ENCODE measurements around the gene ATF6B. TPM values are rescaled to one million over a fixed set of nuclear protein-coding genes. Genes with fewer than 3 reads are reported as not detected.
"Not testable (repeated sequence)": the region's sequence is repeated elsewhere in the genome, so short reads cannot be mapped to it uniquely, and the experiment has no call there.

The ATF6B gene
- total RNA-seq, 1 experiment from 2014 or later: 87.2 TPM

DNA sequence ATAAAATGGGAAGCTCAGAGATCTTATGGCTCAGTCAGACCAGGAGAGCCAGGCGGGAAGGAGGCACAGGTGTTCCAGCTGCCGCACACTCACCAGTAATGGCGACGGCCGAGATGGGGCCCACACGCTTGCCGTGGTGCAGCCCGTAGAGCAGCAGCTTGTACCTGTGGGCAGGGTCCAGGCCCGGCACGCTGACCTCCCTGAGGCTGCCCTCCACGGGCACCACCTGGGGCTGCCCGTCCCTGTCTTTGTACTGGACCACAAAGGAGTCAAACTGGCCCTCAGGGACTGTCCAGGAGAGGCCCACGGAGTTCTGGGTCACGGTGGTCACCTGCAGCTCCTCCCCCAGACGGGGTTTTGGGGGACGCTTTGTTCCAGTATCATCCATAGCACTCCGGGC is 58.6 kb downstream of the ATF6B start:
- H3K4me1 ChIP-seq (replicated peaks; ENCODE audit: insufficient read depth): no peaks in the 10 kb centered on the region
- no peaks in the 10 kb centered on the region for H3K36me3 ChIP-seq (ENCODE audit: low read depth)
- H3F3A ChIP-seq (ENCODE audit: insufficient read depth, low read depth): no peaks in the 10 kb centered on the region
- POLR2A ChIA-PET (ENCODE audit: unreplicated experiment): no interaction called here
- no peak overlapping the region for H3K4me2 ChIP-seq
- no peak overlapping the region for H3K4me3 ChIP-seq
- H3K79me2 ChIP-seq (ENCODE audit: low read depth): no peaks in the 10 kb centered on the region
- no peak for DNase-seq
- no peaks in the 10 kb centered on the region for H3K9me2 ChIP-seq (ENCODE audit: insufficient read depth)
- CTCF ChIA-PET: no interaction called here
- no peaks in the 10 kb centered on the region for H3K9me3 ChIP-seq (ENCODE audit: insufficient read depth, low read depth)
- BruUV-seq (replicated peaks): no TSS peak
- TF ChIP-seq CTCF (conservative IDR thresholded peaks at IDR 0.05): no peak
- no peak for TF ChIP-seq EZH2 (IDR thresholded peaks at IDR 0.05; ENCODE audit: low read depth)
- no peak overlapping the region for H2AFZ ChIP-seq
- H4K20me1 ChIP-seq (ENCODE audit: insufficient read depth): no peaks in the 10 kb centered on the region
- no peaks in the 10 kb centered on the region for H3K27me3 ChIP-seq (ENCODE audit: insufficient read depth, low read depth)
- intact Hi-C loops (cut with micrococcal nuclease; ENCODE audit: unreplicated experiment): no loop called here
- no peak overlapping the region for H3K27ac ChIP-seq

DNA sequence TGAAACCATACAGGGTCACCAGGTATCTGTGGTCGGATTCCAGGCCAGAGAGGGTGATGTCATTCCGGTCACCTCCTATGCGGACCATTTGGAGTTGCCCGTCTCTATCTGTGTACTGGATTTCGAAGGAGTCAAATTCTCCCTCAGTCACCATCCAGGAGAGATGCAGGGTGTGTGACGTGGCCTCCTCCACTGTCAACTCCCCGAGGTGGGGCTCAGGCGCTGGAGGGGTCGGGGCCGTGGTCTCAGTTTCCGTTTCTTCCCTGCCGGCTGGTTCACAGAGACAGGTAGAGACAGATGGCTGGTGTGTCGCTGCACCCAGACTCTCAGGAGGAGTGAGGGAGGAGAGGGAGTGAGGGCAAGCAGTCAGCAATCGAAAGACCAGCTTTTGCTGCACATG is 59.2 kb downstream of the ATF6B start:
- intact Hi-C loops (cut with micrococcal nuclease; ENCODE audit: unreplicated experiment): no loop called here
- no TSS peak for BruUV-seq (replicated peaks)
- Histone ChIP-seq H3K9me3 (ENCODE audit: insufficient read depth, low read depth) (no peaks in the 10 kb centered on the region), H3K36me3 (ENCODE audit: low read depth) (no peaks in the 10 kb centered on the region), H3K4me3 (no peak overlapping the region), H3K79me2 (ENCODE audit: low read depth) (no peaks in the 10 kb centered on the region), H4K20me1 (ENCODE audit: insufficient read depth) (no peaks in the 10 kb centered on the region), H3K4me2 (no peak overlapping the region), H3K27me3 (ENCODE audit: insufficient read depth, low read depth) (no peaks in the 10 kb centered on the region), H2AFZ (no peak overlapping the region), H3K9me2 (ENCODE audit: insufficient read depth) (no peaks in the 10 kb centered on the region), H3K4me1 (replicated peaks; ENCODE audit: insufficient read depth) (no peaks in the 10 kb centered on the region), H3F3A (ENCODE audit: insufficient read depth, low read depth) (no peaks in the 10 kb centered on the region), H3K27ac (no peak overlapping the region)
- ChIA-PET POLR2A (ENCODE audit: unreplicated experiment) (no interaction called here), CTCF (no interaction called here)
- DNase-seq: no peak
- no peak for TF ChIP-seq CTCF (conservative IDR thresholded peaks at IDR 0.05)
- no peak for TF ChIP-seq EZH2 (IDR thresholded peaks at IDR 0.05; ENCODE audit: low read depth)

DNA sequence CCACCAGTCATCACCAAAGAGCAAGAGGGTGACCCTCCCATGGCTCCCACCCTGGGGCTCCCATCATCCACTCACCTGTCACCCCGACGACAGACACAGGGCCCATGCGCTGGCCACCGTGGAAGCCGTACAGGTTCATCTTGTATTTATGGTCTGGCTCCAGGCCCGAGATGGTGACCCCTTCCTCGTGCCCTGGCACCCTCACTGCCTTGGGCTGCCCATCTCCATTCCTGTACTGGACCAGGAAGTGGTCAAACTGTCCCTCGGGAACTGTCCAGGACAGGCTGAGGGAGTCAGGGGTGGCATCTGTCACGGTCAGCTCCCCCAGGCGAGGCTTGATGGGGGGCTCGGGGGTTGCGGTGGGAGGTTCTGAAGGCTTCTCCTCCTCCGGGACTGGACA is 59.7 kb downstream of the ATF6B start:
- H3K9me3 ChIP-seq (ENCODE audit: insufficient read depth, low read depth); H3F3A ChIP-seq (ENCODE audit: insufficient read depth, low read depth); POLR2A ChIA-PET (ENCODE audit: unreplicated experiment); H3K4me3 ChIP-seq; H3K4me1 ChIP-seq (replicated peaks; ENCODE audit: insufficient read depth); H3K27me3 ChIP-seq (ENCODE audit: insufficient read depth, low read depth); intact Hi-C loops (cut with micrococcal nuclease; ENCODE audit: unreplicated experiment); H2AFZ ChIP-seq; H3K79me2 ChIP-seq (ENCODE audit: low read depth); DNase-seq; BruUV-seq (replicated peaks); H4K20me1 ChIP-seq (ENCODE audit: insufficient read depth); H3K9me2 ChIP-seq (ENCODE audit: insufficient read depth); H3K27ac ChIP-seq; CTCF ChIA-PET; H3K4me2 ChIP-seq; H3K36me3 ChIP-seq (ENCODE audit: low read depth): not testable (repeated sequence)

- BruUV-seq (replicated peaks); H3K9me2 ChIP-seq (ENCODE audit: insufficient read depth); H3K36me3 ChIP-seq (ENCODE audit: low read depth); H3K79me2 ChIP-seq (ENCODE audit: low read depth); H4K20me1 ChIP-seq (ENCODE audit: insufficient read depth); H3K4me2 ChIP-seq; H3F3A ChIP-seq (ENCODE audit: insufficient read depth, low read depth); intact Hi-C loops (cut with micrococcal nuclease; ENCODE audit: unreplicated experiment); H3K27me3 ChIP-seq (ENCODE audit: insufficient read depth, low read depth); CTCF ChIA-PET; H3K4me1 ChIP-seq (replicated peaks; ENCODE audit: insufficient read depth); DNase-seq; H3K9me3 ChIP-seq (ENCODE audit: insufficient read depth, low read depth); H2AFZ ChIP-seq; POLR2A ChIA-PET (ENCODE audit: unreplicated experiment); H3K4me3 ChIP-seq; H3K27ac ChIP-seq: not testable (repeated sequence)
Observed at GRCh38 chr6:32067521-32067920, 60.5 kb downstream of the ATF6B start.

Small RNA genes lying within 50 kb of the gene (microRNA-seq; reads per million reads assigned to microRNA genes)
- gene MIR6721 (ENCODE audit: borderline number of aligned reads, borderline replicate concordance): 3.4 reads per million

Other genes with a start within 250 kb of the ATF6B start
- 44.4 and 44.9 TPM in 2 replicates for gene SLC44A4, start 249.2 kb downstream of the ATF6B start, total RNA-seq (2021)
- gene EHMT2, start 230.5 kb downstream of the ATF6B start, total RNA-seq (2021): 57.3 and 68.3 TPM in 2 replicates
- 16.2 and 20.3 TPM in 2 replicates for gene ZBTB12, start 226.2 kb downstream of the ATF6B start, total RNA-seq (2021)
- gene C2, start 200.5 kb downstream of the ATF6B start, total RNA-seq (2021): 0.96 and 2.4 TPM in 2 replicates
- gene CFB, start 182.2 kb downstream of the ATF6B start, total RNA-seq (2021): 22.6 and 25.5 TPM in 2 replicates
- 43.0 and 50.8 TPM in 2 replicates for gene NELFE, start 169.3 kb downstream of the ATF6B start, total RNA-seq (2021)
- gene SKIC2, start 169.1 kb downstream of the ATF6B start, total RNA-seq (2021): 67.9 and 86.0 TPM in 2 replicates
- 24.5 and 36.0 TPM in 2 replicates for gene DXO, start 156.1 kb downstream of the ATF6B start, total RNA-seq (2021)
- gene C4A, start 146.2 kb downstream of the ATF6B start, total RNA-seq (2021): 7.0 and 9.3 TPM in 2 replicates
- gene C4B, start 113.5 kb downstream of the ATF6B start, total RNA-seq (2021): 7.5 and 8.3 TPM in 2 replicates
- gene CYP21A2, start 89.8 kb downstream of the ATF6B start, total RNA-seq (2021): 0.33 TPM in 1 of 2 replicates, not detected in the other
- gene TNXB, start 18.9 kb downstream of the ATF6B start, total RNA-seq (2021): 15.1 and 22.1 TPM in 2 replicates
- gene FKBPL, start 2.0 kb upstream of the ATF6B start, total RNA-seq (2021): 11.6 and 12.6 TPM in 2 replicates
- 12.6 and 15.9 TPM in 2 replicates for gene PRRT1, start 23.7 kb upstream of the ATF6B start, total RNA-seq (2021)
- 38.2 and 42.5 TPM in 2 replicates for gene PPT2, start 25.9 kb upstream of the ATF6B start, total RNA-seq (2021)
- 23.3 and 26.0 TPM in 2 replicates for gene EGFL8, start 36.3 kb upstream of the ATF6B start, total RNA-seq (2021)
- gene AGPAT1, start 47.8 kb upstream of the ATF6B start, total RNA-seq (2021): 58.9 and 61.7 TPM in 2 replicates
- 45.6 and 51.3 TPM in 2 replicates for gene RNF5, start 50.2 kb upstream of the ATF6B start, total RNA-seq (2021)
- gene AGER, start 56.0 kb upstream of the ATF6B start, total RNA-seq (2021): 18.1 and 20.4 TPM in 2 replicates
- 88.2 and 89.3 TPM in 2 replicates for gene PBX2, start 62.0 kb upstream of the ATF6B start, total RNA-seq (2021)
- 8.6 and 10.4 TPM in 2 replicates for gene GPSM3, start 64.4 kb upstream of the ATF6B start, total RNA-seq (2021)
- gene NOTCH4, start 95.8 kb upstream of the ATF6B start, total RNA-seq (2021): 1.2 and 1.5 TPM in 2 replicates
- not detected in 2 replicates for gene TSBP1, start 243.7 kb upstream of the ATF6B start, total RNA-seq (2021)

Data from PC-9 (cell line).